Subcutaneous adipose tissue (tissue), 4 donors: ENCODE measurements around the gene CALHM3. TPM values are rescaled to one million over a fixed set of nuclear protein-coding genes. Genes with fewer than 3 reads are reported as not detected.

ENCODE experiments used
- total RNA-seq, 4 donors: library from RNA; depleted of rRNA; stranded (reverse); fragments of >200 nt; gene quantifications; one replicate each; pipeline ENCODE4 v1.1.0, GENCODE V29; 2016
- TF ChIP-seq, protein P1 (sequence below): fragments of 450-650 bp; IDR thresholded peaks from one replicate; pipeline ENCODE4 v1.5.1; 2016; ENCODE audit warnings: low read depth, mild to moderate bottlenecking, control low read depth, antibody characterized with exemption, moderate library complexity

The CALHM3 gene
- total RNA-seq, 4 donors from 2014 or later: not detected

DNA sequence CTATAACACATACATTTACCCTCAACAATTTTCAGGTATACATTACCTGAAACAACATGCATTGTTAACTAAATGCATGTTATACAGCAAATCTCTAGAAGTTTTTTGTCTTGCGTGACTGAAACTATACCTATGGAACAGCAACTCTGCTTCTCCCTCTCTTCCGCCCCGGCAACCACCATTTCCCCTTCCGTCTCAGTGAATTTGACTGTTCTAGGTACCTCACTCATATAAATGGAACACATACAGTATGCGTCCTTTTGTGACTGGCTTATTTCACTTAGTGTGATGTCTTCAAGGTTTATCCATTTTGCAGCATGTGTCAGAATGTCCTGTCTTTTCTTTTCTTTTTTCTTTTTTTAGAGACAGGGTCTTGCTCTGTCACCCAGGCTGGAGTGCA is 49.4 kb downstream of the CALHM3 start:
- TF ChIP-seq, protein P1, sequence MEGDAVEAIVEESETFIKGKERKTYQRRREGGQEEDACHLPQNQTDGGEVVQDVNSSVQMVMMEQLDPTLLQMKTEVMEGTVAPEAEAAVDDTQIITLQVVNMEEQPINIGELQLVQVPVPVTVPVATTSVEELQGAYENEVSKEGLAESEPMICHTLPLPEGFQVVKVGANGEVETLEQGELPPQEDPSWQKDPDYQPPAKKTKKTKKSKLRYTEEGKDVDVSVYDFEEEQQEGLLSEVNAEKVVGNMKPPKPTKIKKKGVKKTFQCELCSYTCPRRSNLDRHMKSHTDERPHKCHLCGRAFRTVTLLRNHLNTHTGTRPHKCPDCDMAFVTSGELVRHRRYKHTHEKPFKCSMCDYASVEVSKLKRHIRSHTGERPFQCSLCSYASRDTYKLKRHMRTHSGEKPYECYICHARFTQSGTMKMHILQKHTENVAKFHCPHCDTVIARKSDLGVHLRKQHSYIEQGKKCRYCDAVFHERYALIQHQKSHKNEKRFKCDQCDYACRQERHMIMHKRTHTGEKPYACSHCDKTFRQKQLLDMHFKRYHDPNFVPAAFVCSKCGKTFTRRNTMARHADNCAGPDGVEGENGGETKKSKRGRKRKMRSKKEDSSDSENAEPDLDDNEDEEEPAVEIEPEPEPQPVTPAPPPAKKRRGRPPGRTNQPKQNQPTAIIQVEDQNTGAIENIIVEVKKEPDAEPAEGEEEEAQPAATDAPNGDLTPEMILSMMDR: no peak

DNA sequence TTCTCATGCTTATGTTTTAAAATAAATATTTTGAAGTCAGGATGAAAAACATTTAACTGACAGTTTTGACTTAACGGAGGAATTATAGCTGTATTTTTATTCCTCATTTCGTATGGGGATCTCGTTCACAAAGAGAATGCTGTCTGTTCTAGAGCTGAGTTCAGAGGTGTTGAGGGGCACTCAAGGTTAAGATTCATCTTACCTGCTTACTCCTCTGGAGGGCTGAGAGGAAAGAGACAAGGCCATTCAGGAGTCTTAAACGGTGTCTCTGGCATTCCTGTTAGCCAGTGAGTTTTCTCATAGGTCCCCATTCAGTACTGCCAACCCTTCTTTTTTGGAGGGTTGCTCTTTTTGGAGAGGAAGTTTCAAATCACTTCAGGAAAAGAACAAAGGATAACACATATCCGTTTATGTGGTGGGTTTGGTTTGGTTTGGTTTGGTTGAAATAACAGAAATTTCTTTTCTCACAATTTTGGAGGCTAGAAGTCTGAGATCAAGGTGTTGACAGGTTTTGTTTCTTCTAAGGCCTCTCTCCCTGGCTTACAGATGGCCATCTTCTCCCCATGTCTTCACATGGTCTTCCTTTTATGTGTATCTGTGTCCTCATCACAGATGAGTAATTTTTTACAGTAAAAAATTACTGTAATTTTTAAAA is 49.9 kb downstream of the CALHM3 start:
- TF ChIP-seq, protein P1: no peak

DNA sequence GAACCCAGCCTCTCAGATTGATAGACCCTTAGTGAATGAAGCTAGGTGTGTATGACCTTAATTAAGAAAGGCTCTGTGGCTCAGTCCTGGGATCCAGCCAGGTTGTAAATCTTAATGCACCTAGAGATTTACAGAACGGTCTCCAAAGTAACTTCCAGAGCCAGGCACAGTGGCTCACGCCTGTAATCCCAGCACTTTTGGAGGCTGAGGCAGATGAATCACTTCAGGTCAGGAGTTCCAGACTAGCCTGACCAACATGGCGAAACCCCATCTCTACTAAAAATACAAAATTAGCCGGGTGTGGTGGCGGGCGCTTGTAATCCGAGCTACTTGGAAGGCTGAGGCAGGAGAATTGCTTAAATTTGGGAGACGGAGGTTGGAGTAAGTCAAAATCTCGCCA is 51.2 kb downstream of the CALHM3 start:
- TF ChIP-seq, protein P1: no peak

DNA sequence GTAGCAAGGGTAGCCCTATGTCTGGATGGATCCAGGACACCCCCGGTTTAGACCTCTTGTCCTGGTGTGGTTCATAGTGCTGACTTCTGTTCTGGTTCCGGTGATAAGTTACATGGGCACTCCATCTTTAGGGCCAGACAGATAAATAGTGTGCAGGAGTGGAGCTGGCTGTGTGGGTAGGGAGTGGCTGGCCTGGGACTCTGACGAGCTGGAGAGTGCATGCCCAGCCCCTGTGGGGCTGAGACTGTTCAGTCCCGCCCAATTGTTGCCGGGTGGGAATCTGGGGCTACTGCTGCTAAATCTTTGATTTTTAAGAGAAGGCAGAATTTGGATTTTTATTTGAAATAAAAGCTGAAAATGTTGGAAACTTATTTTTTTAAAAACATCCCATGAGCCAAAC is 55.3 kb downstream of the CALHM3 start:
- TF ChIP-seq, protein P1: no peak

Other genes starting within 250 kb of the CALHM3 start
- not detected for gene RPEL1, start 233.4 kb downstream of the CALHM3 start, total RNA-seq
- not detected for gene INA, start 202.1 kb downstream of the CALHM3 start, total RNA-seq
- gene PCGF6, start 128.1 kb downstream of the CALHM3 start, total RNA-seq: 10 to 100 TPM; 10.7 to 19.0 (median 15.8) TPM
- gene TAF5, start 111.3 kb downstream of the CALHM3 start, total RNA-seq: 1 to 10 TPM; 3.8 to 7.3 (median 4.0) TPM
- gene ATP5MK, start 82.8 kb downstream of the CALHM3 start, total RNA-seq: 100 to 1,000 TPM; 305 to 771 (median 382) TPM
- 10 to 100 TPM; 12.2 to 15.2 (median 13.7) TPM for gene PDCD11, start 82.6 kb downstream of the CALHM3 start, total RNA-seq
- 100 to 1,000 TPM in 2 of 4 donors, 10 to 100 TPM in 2; 44.0 to 111 (median 77.1) TPM for gene CALHM2, start 26.9 kb downstream of the CALHM3 start, total RNA-seq
- not detected for gene CALHM1, start 20.3 kb downstream of the CALHM3 start, total RNA-seq
- gene NEURL1, start 14.5 kb upstream of the CALHM3 start, total RNA-seq: not detected